HepG2 (cell line): Measurements from ENCODE around the gene WDR47. TPM values are rescaled to one million over a fixed set of nuclear protein-coding genes. Genes with fewer than 3 reads are reported as not detected.
A peak's percentile ranks its signal among the peaks of the same experiment; 100 is the strongest.

Source experiments
- JARID2 ChIP-seq: sonication (generic); formaldehyde crosslinking; IDR thresholded peaks from 2 replicates; pipeline ENCODE4 v1.8.1; 2023; ENCODE audit warnings: missing genetic modification reagents, inconsistent platforms; ENCODE audit not compliant: insufficient replicate concordance
- KLF6 ChIP-seq: IDR thresholded peaks from 2 replicates; pipeline ENCODE4 v1.8.0; 2016; ENCODE audit warnings: missing biosample characterization, missing genetic modification reagents
- MED1 ChIP-seq: sonication (generic); formaldehyde crosslinking; IDR thresholded peaks from 2 replicates; pipeline ENCODE4 v1.4.0; 2020; ENCODE audit warnings: missing genetic modification reagents
- MEIS2 ChIP-seq: sonication (generic); formaldehyde crosslinking; IDR thresholded peaks from 2 replicates; pipeline ENCODE4 v1.9.0; 2021; ENCODE audit warnings: mild to moderate bottlenecking, missing genetic modification reagents
- MNT ChIP-seq: fragments of 450-650 bp; IDR thresholded peaks from 2 replicates; pipeline ENCODE4 v1.6.1; 2016
- NFKB2 ChIP-seq: sonication (generic); formaldehyde crosslinking; IDR thresholded peaks from 2 replicates; pipeline ENCODE4 v1.4.0; 2020; ENCODE audit warnings: missing genetic modification reagents, borderline replicate concordance
- NR2F6 ChIP-seq, 2 experiments: IDR thresholded peaks; 2 replicates each; pipeline ENCODE4 v1.6.1; 2016; ENCODE audit warnings: antibody characterized with exemption in 1 of 2, mild to moderate bottlenecking in 1 of 2
- RXRB ChIP-seq: IDR thresholded peaks from 2 replicates; pipeline ENCODE4 v1.6.1; 2016; ENCODE audit warnings: borderline replicate concordance, missing genetic modification reagents, missing compliant biosample characterization
- SIN3A ChIP-seq: IDR thresholded peaks from 2 replicates; pipeline ENCODE4 v1.6.1; 2011; ENCODE audit warnings: low read depth, mild to moderate bottlenecking, control low read depth, low read length, borderline replicate concordance
- SP4 ChIP-seq: sonication (generic); formaldehyde crosslinking; IDR thresholded peaks from 2 replicates; pipeline ENCODE4 v1.8.1; 2023; ENCODE audit warnings: mild to moderate bottlenecking, missing genetic modification reagents
- ZMAT5 ChIP-seq: sonication (generic); formaldehyde crosslinking; IDR thresholded peaks from 2 replicates; pipeline ENCODE4 v1.5.0; 2020; ENCODE audit warnings: mild to moderate bottlenecking, low read depth, missing genetic modification reagents, borderline replicate concordance
- ZNF510 ChIP-seq: sonication (generic); formaldehyde crosslinking; IDR thresholded peaks from 2 replicates; pipeline ENCODE4 v1.4.0; 2020; ENCODE audit warnings: low read depth, mild to moderate bottlenecking, missing genetic modification reagents
- ZNF557 ChIP-seq: sonication (generic); formaldehyde crosslinking; IDR thresholded peaks from 2 replicates; pipeline ENCODE4 v1.4.0; 2020; ENCODE audit warnings: missing genetic modification reagents
- ZNF713 ChIP-seq: sonication (generic); formaldehyde crosslinking; IDR thresholded peaks from 2 replicates; pipeline ENCODE4 v1.4.0; 2020; ENCODE audit warnings: mild to moderate bottlenecking, missing genetic modification reagents
- ZNF737 ChIP-seq: sonication (generic); formaldehyde crosslinking; IDR thresholded peaks from 2 replicates; pipeline ENCODE4 v1.5.0; 2020; ENCODE audit warnings: missing genetic modification reagents, mild to moderate bottlenecking, borderline replicate concordance
- ZNF891 ChIP-seq: sonication (generic); formaldehyde crosslinking; IDR thresholded peaks from 2 replicates; pipeline ENCODE4 v1.5.0; 2020; ENCODE audit warnings: mild to moderate bottlenecking, missing genetic modification reagents
- polyA plus RNA-seq, 8 experiments: library from polyadenylated mRNA; depleted of rRNA in 3 of 8; stranded (reverse) in 7 of 8; unstranded in 1 of 8; fragments of >200 nt; fragmentation: Illumina TruSeq in 4 of 8; extraction: Trizol in 4 of 8; gene quantifications; 2 replicates each; pipeline versions ENCODE4 v1.2.1 to v1.2.3, GENCODE V29; 2011 to 2016; ENCODE audit warnings: low read depth in 4 of 8, missing spikeins in 1 of 8, mixed read lengths in 1 of 8; ENCODE audit not compliant: insufficient read depth in 1 of 8
- total RNA-seq, 5 experiments: library from RNA; depleted of rRNA; stranded (reverse); fragments of >200 nt; fragmentation: Illumina TruSeq; extraction: Trizol; gene quantifications; 2 replicates each; pipeline ENCODE4 v1.2.3, GENCODE V29; 2016; ENCODE audit warnings: low read depth in 1 of 5
- TF ChIP-seq, protein P1 (sequence below): sonication (generic); formaldehyde crosslinking; IDR thresholded peaks from 2 replicates; pipeline ENCODE4 v1.5.1; 2020; ENCODE audit warnings: mild to moderate bottlenecking, missing genetic modification reagents, borderline replicate concordance
- TF ChIP-seq, protein P2 (sequence below): sonication (generic); formaldehyde crosslinking; IDR thresholded peaks from 2 replicates; pipeline ENCODE4 v1.4.0; 2020; ENCODE audit warnings: mild to moderate bottlenecking, missing genetic modification reagents, borderline replicate concordance
- TF ChIP-seq, protein P3 (sequence below): sonication (generic); formaldehyde crosslinking; IDR thresholded peaks from 2 replicates; pipeline ENCODE4 v1.4.0; 2020; ENCODE audit warnings: mild to moderate bottlenecking, missing genetic modification reagents

Gene WDR47
- total and polyA plus RNA-seq, 2 of the 13 experiments (the other 11 are each of a cell fraction or from before 2014, with no cell fraction given): 4.3 to 5.9 TPM

DNA sequence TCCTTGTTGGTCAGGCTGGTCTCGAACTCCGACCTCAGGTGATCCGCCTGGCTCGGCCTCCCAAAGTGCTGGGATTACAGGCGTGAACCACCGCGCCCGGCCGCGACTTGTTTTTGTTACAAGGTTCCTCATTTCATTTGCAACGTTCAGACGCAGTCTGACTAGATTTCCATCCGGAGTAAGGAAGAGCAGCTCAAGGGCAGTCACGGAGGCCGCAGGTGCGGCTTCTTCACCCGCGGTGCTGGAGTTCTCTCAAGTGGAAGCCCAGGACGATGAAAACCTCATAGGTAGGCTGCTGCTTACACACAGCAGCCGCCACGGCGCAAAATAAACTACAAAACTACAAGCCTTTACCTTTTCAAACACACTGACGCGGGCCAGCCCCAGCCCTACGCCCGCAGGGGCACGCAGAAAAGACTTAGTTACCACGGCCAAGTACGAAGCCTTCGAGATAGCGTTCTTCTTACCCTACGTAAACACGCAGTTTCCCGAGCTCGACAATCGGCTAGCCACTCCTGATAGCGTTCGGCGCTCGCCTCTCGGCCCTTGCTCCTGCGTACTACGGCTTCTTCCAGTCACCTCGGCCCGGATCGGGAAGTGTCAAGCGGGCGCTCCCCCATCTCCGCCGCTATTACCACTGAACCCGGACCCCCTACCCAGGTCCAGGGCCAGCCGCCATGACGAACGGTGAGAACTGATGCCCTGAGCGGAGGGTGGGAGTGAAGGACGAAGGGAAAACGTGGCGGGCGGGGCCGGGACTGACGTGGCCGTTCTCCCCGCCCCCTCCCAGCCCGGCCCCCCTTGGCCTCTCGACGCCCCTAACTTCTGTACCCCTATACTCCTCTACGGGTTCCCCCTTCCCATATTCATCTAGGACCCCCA lies 48.5 kb upstream of the WDR47 start, which contains the start of gene TMEM167B (continued):
- TF ChIP-seq, protein P1, sequence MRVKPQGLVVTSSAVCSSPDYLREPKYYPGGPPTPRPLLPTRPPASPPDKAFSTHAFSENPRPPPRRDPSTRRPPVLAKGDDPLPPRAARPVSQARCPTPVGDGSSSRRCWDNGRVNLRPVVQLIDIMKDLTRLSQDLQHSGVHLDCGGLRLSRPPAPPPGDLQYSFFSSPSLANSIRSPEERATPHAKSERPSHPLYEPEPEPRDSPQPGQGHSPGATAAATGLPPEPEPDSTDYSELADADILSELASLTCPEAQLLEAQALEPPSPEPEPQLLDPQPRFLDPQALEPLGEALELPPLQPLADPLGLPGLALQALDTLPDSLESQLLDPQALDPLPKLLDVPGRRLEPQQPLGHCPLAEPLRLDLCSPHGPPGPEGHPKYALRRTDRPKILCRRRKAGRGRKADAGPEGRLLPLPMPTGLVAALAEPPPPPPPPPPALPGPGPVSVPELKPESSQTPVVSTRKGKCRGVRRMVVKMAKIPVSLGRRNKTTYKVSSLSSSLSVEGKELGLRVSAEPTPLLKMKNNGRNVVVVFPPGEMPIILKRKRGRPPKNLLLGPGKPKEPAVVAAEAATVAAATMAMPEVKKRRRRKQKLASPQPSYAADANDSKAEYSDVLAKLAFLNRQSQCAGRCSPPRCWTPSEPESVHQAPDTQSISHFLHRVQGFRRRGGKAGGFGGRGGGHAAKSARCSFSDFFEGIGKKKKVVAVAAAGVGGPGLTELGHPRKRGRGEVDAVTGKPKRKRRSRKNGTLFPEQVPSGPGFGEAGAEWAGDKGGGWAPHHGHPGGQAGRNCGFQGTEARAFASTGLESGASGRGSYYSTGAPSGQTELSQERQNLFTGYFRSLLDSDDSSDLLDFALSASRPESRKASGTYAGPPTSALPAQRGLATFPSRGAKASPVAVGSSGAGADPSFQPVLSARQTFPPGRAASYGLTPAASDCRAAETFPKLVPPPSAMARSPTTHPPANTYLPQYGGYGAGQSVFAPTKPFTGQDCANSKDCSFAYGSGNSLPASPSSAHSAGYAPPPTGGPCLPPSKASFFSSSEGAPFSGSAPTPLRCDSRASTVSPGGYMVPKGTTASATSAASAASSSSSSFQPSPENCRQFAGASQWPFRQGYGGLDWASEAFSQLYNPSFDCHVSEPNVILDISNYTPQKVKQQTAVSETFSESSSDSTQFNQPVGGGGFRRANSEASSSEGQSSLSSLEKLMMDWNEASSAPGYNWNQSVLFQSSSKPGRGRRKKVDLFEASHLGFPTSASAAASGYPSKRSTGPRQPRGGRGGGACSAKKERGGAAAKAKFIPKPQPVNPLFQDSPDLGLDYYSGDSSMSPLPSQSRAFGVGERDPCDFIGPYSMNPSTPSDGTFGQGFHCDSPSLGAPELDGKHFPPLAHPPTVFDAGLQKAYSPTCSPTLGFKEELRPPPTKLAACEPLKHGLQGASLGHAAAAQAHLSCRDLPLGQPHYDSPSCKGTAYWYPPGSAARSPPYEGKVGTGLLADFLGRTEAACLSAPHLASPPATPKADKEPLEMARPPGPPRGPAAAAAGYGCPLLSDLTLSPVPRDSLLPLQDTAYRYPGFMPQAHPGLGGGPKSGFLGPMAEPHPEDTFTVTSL (CRISPR knock-in tag): no peak
- TF ChIP-seq SIN3A (peak; percentile 93), MEIS2 (peak; percentile 44; the same call in 1 of the 2 replicates), NFKB2 (CRISPR knock-in tag) (peak; percentile 91; the same call in 1 of the 2 replicates), ZNF737 (no peak), JARID2 (CRISPR knock-in tag) (no peak), ZNF557 (no peak), MED1 (CRISPR knock-in tag) (peak; percentile 69), NR2F6 (IDR thresholded peaks at IDR 0.05) (no peak), NR2F6 (CRISPR knock-in tag; IDR thresholded peaks at IDR 0.05) (peak; percentile 77), ZNF510 (CRISPR knock-in tag) (no peak; the same call in 1 of the 2 replicates), MNT (no peak), ZNF891 (CRISPR knock-in tag) (peak; percentile 84), ZNF713 (CRISPR knock-in tag) (no peak), RXRB (peak; percentile 53), ZMAT5 (CRISPR knock-in tag) (no peak), SP4 (CRISPR knock-in tag) (peak; percentile 80; the same call in 1 of the 2 replicates), KLF6 (CRISPR knock-in tag) (peak; percentile 96)
- TF ChIP-seq, protein P2, sequence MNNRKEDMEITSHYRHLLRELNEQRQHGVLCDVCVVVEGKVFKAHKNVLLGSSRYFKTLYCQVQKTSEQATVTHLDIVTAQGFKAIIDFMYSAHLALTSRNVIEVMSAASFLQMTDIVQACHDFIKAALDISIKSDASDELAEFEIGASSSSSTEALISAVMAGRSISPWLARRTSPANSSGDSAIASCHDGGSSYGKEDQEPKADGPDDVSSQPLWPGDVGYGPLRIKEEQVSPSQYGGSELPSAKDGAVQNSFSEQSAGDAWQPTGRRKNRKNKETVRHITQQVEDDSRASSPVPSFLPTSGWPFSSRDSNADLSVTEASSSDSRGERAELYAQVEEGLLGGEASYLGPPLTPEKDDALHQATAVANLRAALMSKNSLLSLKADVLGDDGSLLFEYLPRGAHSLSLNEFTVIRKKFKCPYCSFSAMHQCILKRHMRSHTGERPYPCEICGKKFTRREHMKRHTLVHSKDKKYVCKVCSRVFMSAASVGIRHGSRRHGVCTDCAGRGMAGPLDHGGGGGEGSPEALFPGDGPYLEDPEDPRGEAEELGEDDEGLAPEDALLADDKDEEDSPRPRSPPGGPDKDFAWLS (CRISPR knock-in tag): no peak
- TF ChIP-seq, protein P3, sequence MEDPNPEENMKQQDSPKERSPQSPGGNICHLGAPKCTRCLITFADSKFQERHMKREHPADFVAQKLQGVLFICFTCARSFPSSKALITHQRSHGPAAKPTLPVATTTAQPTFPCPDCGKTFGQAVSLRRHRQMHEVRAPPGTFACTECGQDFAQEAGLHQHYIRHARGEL (CRISPR knock-in tag): no peak
